Stomach (tissue), 4 donors: ENCODE measurements around the gene DIAPH3.

Source experiments
- POLR2A ChIP-seq, 4 donors: fragments of 450-650 bp; IDR thresholded peaks; one replicate each; pipeline ENCODE4 v1.6.1; 2016; ENCODE audit warnings: antibody characterized with exemption in 4 of 4, control low read depth in 2 of 4, mild to moderate bottlenecking in 1 of 4, moderate library complexity in 1 of 4
- POLR2AphosphoS5 ChIP-seq, 3 donors: sonication (generic); formaldehyde crosslinking; IDR thresholded peaks; one replicate each; pipeline ENCODE4 v1.6.1; 2016; ENCODE audit warnings: antibody characterized with exemption in 3 of 3
- TF ChIP-seq, protein P1 (sequence below), 7 experiments: fragments of 450-650 bp in 4 of 7; fragments of 200-600 bp in 3 of 7; sonication (generic) in 3 of 7; IDR thresholded peaks; one replicate each; pipeline ENCODE4 v1.5.1; 2016 to 2019; ENCODE audit warnings: antibody characterized with exemption in 7 of 7, control low read depth in 2 of 7, mild to moderate bottlenecking in 1 of 7

DNA sequence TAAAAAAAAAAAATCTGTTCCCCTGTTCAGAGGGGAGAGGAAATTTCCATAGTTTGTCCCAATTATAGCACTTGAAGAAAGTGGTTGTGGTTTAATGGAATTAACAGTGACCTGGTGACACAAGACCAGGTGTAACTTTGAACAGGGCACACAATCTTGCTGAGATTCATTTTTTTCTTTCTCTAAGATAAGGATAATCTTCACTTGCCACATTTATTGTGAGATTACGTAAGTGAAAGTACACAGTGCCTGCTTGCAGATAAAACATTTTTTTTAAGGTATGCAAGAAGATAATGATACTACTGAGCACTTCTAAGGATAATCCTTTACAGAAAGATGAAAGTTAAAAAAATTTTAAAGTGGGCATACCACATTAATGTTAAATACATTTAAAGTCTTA, 448.1 kb downstream of the DIAPH3 start:
- TF ChIP-seq, protein P1, sequence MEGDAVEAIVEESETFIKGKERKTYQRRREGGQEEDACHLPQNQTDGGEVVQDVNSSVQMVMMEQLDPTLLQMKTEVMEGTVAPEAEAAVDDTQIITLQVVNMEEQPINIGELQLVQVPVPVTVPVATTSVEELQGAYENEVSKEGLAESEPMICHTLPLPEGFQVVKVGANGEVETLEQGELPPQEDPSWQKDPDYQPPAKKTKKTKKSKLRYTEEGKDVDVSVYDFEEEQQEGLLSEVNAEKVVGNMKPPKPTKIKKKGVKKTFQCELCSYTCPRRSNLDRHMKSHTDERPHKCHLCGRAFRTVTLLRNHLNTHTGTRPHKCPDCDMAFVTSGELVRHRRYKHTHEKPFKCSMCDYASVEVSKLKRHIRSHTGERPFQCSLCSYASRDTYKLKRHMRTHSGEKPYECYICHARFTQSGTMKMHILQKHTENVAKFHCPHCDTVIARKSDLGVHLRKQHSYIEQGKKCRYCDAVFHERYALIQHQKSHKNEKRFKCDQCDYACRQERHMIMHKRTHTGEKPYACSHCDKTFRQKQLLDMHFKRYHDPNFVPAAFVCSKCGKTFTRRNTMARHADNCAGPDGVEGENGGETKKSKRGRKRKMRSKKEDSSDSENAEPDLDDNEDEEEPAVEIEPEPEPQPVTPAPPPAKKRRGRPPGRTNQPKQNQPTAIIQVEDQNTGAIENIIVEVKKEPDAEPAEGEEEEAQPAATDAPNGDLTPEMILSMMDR (IDR thresholded peaks at IDR 0.05): no peak
- TF ChIP-seq POLR2AphosphoS5 (IDR thresholded peaks at IDR 0.05) (no peak), POLR2A (IDR thresholded peaks at IDR 0.05) (no peak)
